Neural cell (in vitro differentiated cells): ENCODE measurements around the gene HDAC4. TPM values are rescaled to one million over a fixed set of nuclear protein-coding genes. Genes with fewer than 3 reads are reported as not detected.

ENCODE experiments used
- H2AFZ ChIP-seq: fragments of 200-600, 300-800 bp; sonication (generic), shearing (Covaris generic); 2 replicates; pipeline ENCODE4 v1.6.0; 2014; ENCODE audit warnings: low read depth, mild to moderate bottlenecking, antibody characterized with exemption, low read length, moderate library complexity
- H3F3A ChIP-seq: fragments of 200-600 bp; shearing (Covaris generic); 2 replicates; pipeline ENCODE4 v1.6.1; 2016; ENCODE audit warnings: mild to moderate bottlenecking, moderate library complexity, mixed read lengths, antibody characterized with exemption, low read length; ENCODE audit not compliant: insufficient read depth, poor library complexity, severe bottlenecking
- H3K27ac ChIP-seq: fragments of 200-600, 300-800 bp; sonication (generic), shearing (Covaris generic); 2 replicates; pipeline ENCODE4 v1.5.1; 2014; ENCODE audit warnings: mild to moderate bottlenecking, low read length, moderate library complexity
- H3K27me3 ChIP-seq: fragments of 300-800, 200-600 bp; sonication (generic), shearing (Covaris generic); 2 replicates; pipeline ENCODE4 v1.6.0; 2014; ENCODE audit warnings: mild to moderate bottlenecking, low read depth, low read length, moderate library complexity; ENCODE audit not compliant: insufficient read depth
- H3K36me3 ChIP-seq: fragments of 300-800, 200-600 bp; sonication (generic), shearing (Covaris generic); 2 replicates; pipeline ENCODE4 v1.5.1; 2014; ENCODE audit warnings: mild to moderate bottlenecking, antibody characterized with exemption, low read length, moderate library complexity; ENCODE audit not compliant: insufficient read depth
- H3K4me2 ChIP-seq: fragments of 300-800, 200-600 bp; sonication (generic), shearing (Covaris generic); 2 replicates; pipeline ENCODE4 v1.6.0; 2014; ENCODE audit warnings: mild to moderate bottlenecking, low read length
- H3K4me3 ChIP-seq: fragments of 300-800, 200-600 bp; sonication (generic), shearing (Covaris generic); 2 replicates; pipeline ENCODE4 v1.5.1; 2014; ENCODE audit warnings: mild to moderate bottlenecking, low read length, moderate library complexity
- H3K79me2 ChIP-seq: fragments of 200-600 bp; shearing (Covaris generic); replicated peaks from 2 replicates; pipeline ENCODE4 v1.6.0; 2014; ENCODE audit warnings: mild to moderate bottlenecking, low read length, moderate library complexity; ENCODE audit not compliant: insufficient read depth
- H3K9ac ChIP-seq: fragments of 300-800, 200-600 bp; sonication (generic), shearing (Covaris generic); 2 replicates; pipeline ENCODE4 v1.6.1; 2016; ENCODE audit warnings: mild to moderate bottlenecking, low read length, mixed read lengths
- H3K9me2 ChIP-seq: fragments of 200-600 bp; shearing (Covaris generic); 2 replicates; pipeline ENCODE4 v1.6.1; 2016; ENCODE audit warnings: mild to moderate bottlenecking, low read length, mixed read lengths; ENCODE audit not compliant: insufficient read depth
- H3K9me3 ChIP-seq: fragments of 200-600, 300-800 bp; sonication (generic), shearing (Covaris generic); 2 replicates; pipeline ENCODE4 v1.6.1; 2016; ENCODE audit warnings: mild to moderate bottlenecking, mixed run types, low read length, moderate library complexity, mixed read lengths
- H4K20me1 ChIP-seq: fragments of 200-600 bp; shearing (Covaris generic); 2 replicates; pipeline ENCODE4 v1.6.1; 2016; ENCODE audit warnings: mild to moderate bottlenecking, mixed run types; ENCODE audit not compliant: insufficient read depth
- EP300 ChIP-seq: fragments of 450-650 bp; conservative IDR thresholded peaks from 2 replicates; pipeline ENCODE4 v1.6.1; 2014; ENCODE audit warnings: antibody characterized with exemption, mild to moderate bottlenecking, moderate library complexity; ENCODE audit not compliant: poor library complexity, severe bottlenecking
- EZH2 ChIP-seq: fragments of 200-600, 300-800 bp; shearing (Covaris generic), sonication (generic); IDR thresholded peaks from 2 replicates; pipeline ENCODE4 v1.6.1; 2014; ENCODE audit warnings: antibody characterized with exemption, low read length, borderline replicate concordance, mild to moderate bottlenecking; ENCODE audit not compliant: insufficient read depth, poor library complexity, severe bottlenecking
- MXI1 ChIP-seq: fragments of 450-650 bp; conservative IDR thresholded peaks from 2 replicates; pipeline ENCODE4 v1.6.1; 2014; ENCODE audit warnings: antibody characterized with exemption, mild to moderate bottlenecking; ENCODE audit not compliant: poor library complexity, severe bottlenecking
- POLR2AphosphoS5 ChIP-seq: IDR thresholded peaks from 2 replicates; pipeline ENCODE4 v1.6.1; 2012
- RAD21 ChIP-seq: fragments of 450-650 bp; conservative IDR thresholded peaks from 2 replicates; pipeline ENCODE4 v1.6.1; 2014; ENCODE audit warnings: antibody characterized with exemption, mild to moderate bottlenecking, moderate library complexity
- SMC3 ChIP-seq: fragments of 450-650 bp; conservative IDR thresholded peaks from 2 replicates; pipeline ENCODE4 v1.6.1; 2014; ENCODE audit warnings: antibody characterized with exemption, mild to moderate bottlenecking, moderate library complexity; ENCODE audit not compliant: poor library complexity
- TAF1 ChIP-seq: IDR thresholded peaks from 2 replicates; pipeline ENCODE4 v1.6.1; 2012; ENCODE audit warnings: low read depth
- polyA plus RNA-seq: library from polyadenylated mRNA; depleted of rRNA; stranded (reverse); fragments of >200 nt; gene quantifications from 2 replicates; pipeline ENCODE4 v1.2.3, GENCODE V29; 2014
- TF ChIP-seq, protein P1 (sequence below): IDR thresholded peaks from 2 replicates; pipeline ENCODE4 v1.6.1; 2012; ENCODE audit warnings: borderline replicate concordance
- TF ChIP-seq, protein P2 (sequence below): fragments of 450-650 bp; IDR thresholded peaks from 2 replicates; pipeline ENCODE4 v1.5.1; 2014; ENCODE audit warnings: antibody characterized with exemption, mild to moderate bottlenecking, moderate library complexity; ENCODE audit not compliant: poor library complexity, severe bottlenecking

The HDAC4 gene
- polyA plus RNA-seq, 1 donor from 2014 or later, result 3.4 TPM

DNA sequence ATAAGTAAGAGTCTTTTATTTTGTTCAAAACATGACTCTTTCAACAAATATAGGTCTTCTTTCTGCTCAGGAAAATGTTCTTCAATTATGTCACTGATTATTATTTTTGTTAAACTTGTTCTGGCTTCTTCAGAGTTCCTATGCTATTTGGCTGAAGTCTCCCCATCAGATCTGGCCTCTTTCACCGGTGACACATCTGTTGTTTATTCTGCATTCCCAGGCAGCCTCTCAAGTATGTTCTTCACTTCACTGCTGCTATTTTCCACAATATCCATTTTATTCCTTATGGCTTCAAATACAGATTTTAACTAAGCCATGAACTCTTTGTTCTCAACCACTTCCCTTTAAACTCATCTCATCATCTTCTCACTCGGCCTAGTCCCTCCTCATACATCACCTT, 45.7 kb downstream of the HDAC4 start:
- H4K20me1 ChIP-seq, result no peaks in the 10 kb centered on the region
- H3K9ac ChIP-seq, result no peak overlapping the region
- peaks cover 8% of the 10 kb centered on the region for H3K79me2 ChIP-seq

DNA sequence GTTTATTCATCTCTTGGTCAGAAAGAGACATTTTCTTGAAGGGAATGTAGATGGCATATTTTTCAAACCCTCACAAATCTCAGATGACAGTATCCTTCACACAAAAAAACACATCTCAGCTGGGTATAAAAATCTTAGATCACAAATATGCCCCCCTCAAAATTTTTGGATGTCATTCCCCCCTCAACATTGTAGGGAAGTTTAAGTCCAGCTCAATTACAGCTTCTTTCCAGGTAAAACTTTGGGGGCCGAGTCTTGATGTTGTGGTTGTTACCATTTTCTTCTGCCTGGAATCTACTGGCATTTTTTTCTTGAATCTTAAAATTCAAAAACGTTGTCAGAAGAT, 46.1 kb downstream of the HDAC4 start:
- no peaks in the 10 kb centered on the region for H3K27me3 ChIP-seq
- peaks cover 5% of the 10 kb centered on the region for H3K79me2 ChIP-seq
- H3K9me3 ChIP-seq, result no peaks in the 10 kb centered on the region
- no peak overlapping the region for H3K4me2 ChIP-seq
- TF ChIP-seq MXI1 (no peak), SMC3 (no peak), EZH2 (no peak), TAF1 (no peak), POLR2AphosphoS5 (no peak), EP300 (no peak), RAD21 (no peak)
- TF ChIP-seq, protein P1, sequence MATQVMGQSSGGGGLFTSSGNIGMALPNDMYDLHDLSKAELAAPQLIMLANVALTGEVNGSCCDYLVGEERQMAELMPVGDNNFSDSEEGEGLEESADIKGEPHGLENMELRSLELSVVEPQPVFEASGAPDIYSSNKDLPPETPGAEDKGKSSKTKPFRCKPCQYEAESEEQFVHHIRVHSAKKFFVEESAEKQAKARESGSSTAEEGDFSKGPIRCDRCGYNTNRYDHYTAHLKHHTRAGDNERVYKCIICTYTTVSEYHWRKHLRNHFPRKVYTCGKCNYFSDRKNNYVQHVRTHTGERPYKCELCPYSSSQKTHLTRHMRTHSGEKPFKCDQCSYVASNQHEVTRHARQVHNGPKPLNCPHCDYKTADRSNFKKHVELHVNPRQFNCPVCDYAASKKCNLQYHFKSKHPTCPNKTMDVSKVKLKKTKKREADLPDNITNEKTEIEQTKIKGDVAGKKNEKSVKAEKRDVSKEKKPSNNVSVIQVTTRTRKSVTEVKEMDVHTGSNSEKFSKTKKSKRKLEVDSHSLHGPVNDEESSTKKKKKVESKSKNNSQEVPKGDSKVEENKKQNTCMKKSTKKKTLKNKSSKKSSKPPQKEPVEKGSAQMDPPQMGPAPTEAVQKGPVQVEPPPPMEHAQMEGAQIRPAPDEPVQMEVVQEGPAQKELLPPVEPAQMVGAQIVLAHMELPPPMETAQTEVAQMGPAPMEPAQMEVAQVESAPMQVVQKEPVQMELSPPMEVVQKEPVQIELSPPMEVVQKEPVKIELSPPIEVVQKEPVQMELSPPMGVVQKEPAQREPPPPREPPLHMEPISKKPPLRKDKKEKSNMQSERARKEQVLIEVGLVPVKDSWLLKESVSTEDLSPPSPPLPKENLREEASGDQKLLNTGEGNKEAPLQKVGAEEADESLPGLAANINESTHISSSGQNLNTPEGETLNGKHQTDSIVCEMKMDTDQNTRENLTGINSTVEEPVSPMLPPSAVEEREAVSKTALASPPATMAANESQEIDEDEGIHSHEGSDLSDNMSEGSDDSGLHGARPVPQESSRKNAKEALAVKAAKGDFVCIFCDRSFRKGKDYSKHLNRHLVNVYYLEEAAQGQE, result no peak
- TF ChIP-seq, protein P2, sequence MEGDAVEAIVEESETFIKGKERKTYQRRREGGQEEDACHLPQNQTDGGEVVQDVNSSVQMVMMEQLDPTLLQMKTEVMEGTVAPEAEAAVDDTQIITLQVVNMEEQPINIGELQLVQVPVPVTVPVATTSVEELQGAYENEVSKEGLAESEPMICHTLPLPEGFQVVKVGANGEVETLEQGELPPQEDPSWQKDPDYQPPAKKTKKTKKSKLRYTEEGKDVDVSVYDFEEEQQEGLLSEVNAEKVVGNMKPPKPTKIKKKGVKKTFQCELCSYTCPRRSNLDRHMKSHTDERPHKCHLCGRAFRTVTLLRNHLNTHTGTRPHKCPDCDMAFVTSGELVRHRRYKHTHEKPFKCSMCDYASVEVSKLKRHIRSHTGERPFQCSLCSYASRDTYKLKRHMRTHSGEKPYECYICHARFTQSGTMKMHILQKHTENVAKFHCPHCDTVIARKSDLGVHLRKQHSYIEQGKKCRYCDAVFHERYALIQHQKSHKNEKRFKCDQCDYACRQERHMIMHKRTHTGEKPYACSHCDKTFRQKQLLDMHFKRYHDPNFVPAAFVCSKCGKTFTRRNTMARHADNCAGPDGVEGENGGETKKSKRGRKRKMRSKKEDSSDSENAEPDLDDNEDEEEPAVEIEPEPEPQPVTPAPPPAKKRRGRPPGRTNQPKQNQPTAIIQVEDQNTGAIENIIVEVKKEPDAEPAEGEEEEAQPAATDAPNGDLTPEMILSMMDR, result no peak
- no peak overlapping the region for H3K4me3 ChIP-seq
- H3K36me3 ChIP-seq, result peaks cover 4% of the 10 kb centered on the region
- no peaks in the 10 kb centered on the region for H3K9me2 ChIP-seq
- no peaks in the 10 kb centered on the region for H3F3A ChIP-seq
- no peak overlapping the region for H2AFZ ChIP-seq
- H4K20me1 ChIP-seq, result no peaks in the 10 kb centered on the region
- no peak overlapping the region for H3K9ac ChIP-seq
- no peak overlapping the region for H3K27ac ChIP-seq

More for the DNA sequence above, 45.7 kb downstream of the HDAC4 start:
- Histone ChIP-seq H3K36me3 (peaks cover 4% of the 10 kb centered on the region), H3K4me3 (no peak overlapping the region), H3K9me3 (no peaks in the 10 kb centered on the region), H3K27me3 (no peaks in the 10 kb centered on the region), H3F3A (no peaks in the 10 kb centered on the region), H3K27ac (no peak overlapping the region), H2AFZ (no peak overlapping the region), H3K9me2 (no peaks in the 10 kb centered on the region), H3K4me2 (no peak overlapping the region)
- TF ChIP-seq SMC3 (no peak), POLR2AphosphoS5 (no peak), MXI1 (no peak), EZH2 (no peak), TAF1 (no peak)
- TF ChIP-seq, protein P1, result no peak
- TF ChIP-seq, protein P2, result no peak
